Mucosa of rectum (tissue), 2 donors: Measurements from ENCODE around the gene ATP5F1C.
A peak's percentile ranks its signal among the peaks of the same experiment; 100 is the strongest.

Experiments used
- H3K27ac ChIP-seq, 2 donors: one replicate each; pipeline ENCODE4 v1.7.0; 2013; ENCODE audit warnings: inconsistent platforms in 2 of 2, low read depth in 2 of 2, low read length in 2 of 2
- H3K27me3 ChIP-seq, 2 donors: one replicate each; pipeline ENCODE4 v1.7.0; 2013; ENCODE audit warnings: low read length in 2 of 2; ENCODE audit not compliant: control insufficient read depth in 2 of 2, insufficient read depth in 2 of 2
- H3K36me3 ChIP-seq, 2 donors: one replicate each; pipeline ENCODE4 v1.7.0; 2013; ENCODE audit warnings: low read length in 2 of 2; ENCODE audit not compliant: control insufficient read depth in 2 of 2, insufficient read depth in 2 of 2
- H3K4me1 ChIP-seq, 2 donors: one replicate each; pipeline ENCODE4 v1.7.0; 2013; ENCODE audit warnings: low read length in 2 of 2, mild to moderate bottlenecking in 1 of 2; ENCODE audit not compliant: control insufficient read depth in 2 of 2, insufficient read depth in 2 of 2
- H3K4me3 ChIP-seq, 2 donors: one replicate each; pipeline ENCODE4 v1.7.0; 2013; ENCODE audit warnings: low read length in 2 of 2
- H3K9ac ChIP-seq, 2 donors: one replicate each; pipeline ENCODE4 v1.7.0; 2013; ENCODE audit warnings: low read length in 2 of 2, low read depth in 1 of 2, mild to moderate bottlenecking in 1 of 2
- H3K9me3 ChIP-seq, 2 donors: one replicate each; pipeline ENCODE4 v1.7.0; 2013; ENCODE audit warnings: low read length in 2 of 2; ENCODE audit not compliant: control insufficient read depth in 2 of 2
- donor health status: healthy.
- donor health status: Normal muscosa, but diverticular disease.

ATP5F1C gene

DNA sequence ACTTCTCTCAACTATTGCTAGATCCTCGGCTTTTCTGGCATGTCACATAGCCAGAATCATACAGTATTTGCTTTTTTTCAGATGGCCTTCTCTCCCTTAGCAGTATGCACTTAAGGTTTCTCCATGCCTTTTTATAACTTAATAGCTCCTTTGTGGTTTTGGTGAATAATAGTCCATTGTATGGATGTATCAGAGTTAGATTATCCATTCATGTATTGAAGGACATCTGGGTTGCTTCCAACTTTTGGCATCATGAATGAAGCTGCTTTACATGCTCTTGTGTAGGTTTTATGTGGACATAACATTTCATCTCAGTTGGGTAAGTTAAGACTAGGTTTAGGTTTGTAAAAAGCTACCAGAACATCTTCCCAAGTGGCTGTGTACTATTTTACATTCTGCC, 4.6 kb downstream of the ATP5F1C start:
- Histone ChIP-seq H3K9me3 (no peaks in the 10 kb centered on the region), H3K36me3 (peaks cover 9 to 12% of the 10 kb centered on the region in 2 donors), H3K9ac (peak overlapping the region in 1 of 2 donors; percentile 1), H3K27me3 (no peaks in the 10 kb centered on the region), H3K4me1 (peaks cover 10 to 14% of the 10 kb centered on the region in 2 donors), H3K27ac (no peak overlapping the region), H3K4me3 (no peak overlapping the region)

DNA sequence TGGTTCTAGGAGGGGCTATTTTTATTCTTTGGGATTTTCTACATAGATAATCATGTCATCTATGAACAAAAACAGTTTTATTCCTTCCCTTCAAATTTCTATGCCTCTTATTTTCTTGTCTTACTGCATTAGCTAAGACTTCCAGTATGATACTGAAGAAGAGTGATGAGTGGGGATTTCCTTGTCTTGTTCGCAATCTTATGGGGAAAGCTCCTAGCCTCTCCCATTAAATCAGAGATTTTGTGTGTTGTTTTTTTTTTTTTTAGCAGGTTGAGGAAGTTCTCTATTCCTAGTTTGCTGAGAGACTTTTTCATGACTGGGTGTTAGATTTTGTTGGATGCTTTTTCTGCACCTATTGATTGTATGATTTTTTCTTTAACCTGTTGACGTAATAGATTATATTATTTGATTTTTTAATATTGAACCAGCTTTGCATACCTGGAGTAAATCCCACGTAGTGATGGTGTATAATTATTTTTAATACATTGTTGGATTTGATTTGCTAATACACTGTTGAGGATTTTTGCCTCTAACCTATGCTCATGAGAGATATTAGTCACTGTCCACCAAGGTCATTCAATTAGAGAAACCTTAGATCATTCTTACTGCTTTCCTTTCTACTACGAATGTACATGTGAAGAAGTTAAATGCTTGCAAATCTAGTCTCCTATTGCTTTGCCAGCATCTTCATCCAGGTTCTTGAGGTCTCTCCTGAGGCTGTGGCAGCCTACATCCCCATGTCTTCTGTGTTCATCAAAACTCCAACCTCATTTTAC, 6.5 kb downstream of the ATP5F1C start:
- Histone ChIP-seq H3K4me3 (no peak overlapping the region), H3K27me3 (no peaks in the 10 kb centered on the region), H3K9ac (no peak overlapping the region), H3K4me1 (peaks cover 6 to 12% of the 10 kb centered on the region in 2 donors), H3K27ac (no peak overlapping the region), H3K36me3 (peaks cover 15 to 22% of the 10 kb centered on the region in 2 donors), H3K9me3 (no peaks in the 10 kb centered on the region)

DNA sequence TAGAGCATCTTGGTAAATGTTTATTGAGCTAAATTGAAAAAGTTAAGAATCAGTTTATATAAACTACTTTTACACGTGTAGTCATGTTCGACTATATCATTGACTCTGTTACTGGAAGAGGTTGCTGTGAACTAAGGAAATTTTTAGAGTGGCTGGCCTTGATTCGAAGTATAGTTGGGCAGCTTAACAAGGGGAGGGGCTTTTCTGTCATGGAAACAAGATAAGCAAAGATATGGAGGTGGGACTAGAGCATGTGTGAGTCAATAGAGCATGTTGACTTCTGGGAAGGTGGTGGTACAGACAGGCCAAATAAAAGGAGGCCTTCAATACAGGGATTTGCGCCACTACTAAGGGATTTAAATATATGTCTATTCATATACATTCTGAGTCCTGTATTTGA, 7.6 kb downstream of the ATP5F1C start:
- Histone ChIP-seq H3K4me3 (no peak overlapping the region), H3K27me3 (no peaks in the 10 kb centered on the region), H3K36me3 (peaks cover 23 to 31% of the 10 kb centered on the region in 2 donors), H3K9me3 (no peaks in the 10 kb centered on the region), H3K27ac (no peak overlapping the region), H3K9ac (no peak overlapping the region), H3K4me1 (peaks cover 0 to 9% of the 10 kb centered on the region in 2 donors)

DNA sequence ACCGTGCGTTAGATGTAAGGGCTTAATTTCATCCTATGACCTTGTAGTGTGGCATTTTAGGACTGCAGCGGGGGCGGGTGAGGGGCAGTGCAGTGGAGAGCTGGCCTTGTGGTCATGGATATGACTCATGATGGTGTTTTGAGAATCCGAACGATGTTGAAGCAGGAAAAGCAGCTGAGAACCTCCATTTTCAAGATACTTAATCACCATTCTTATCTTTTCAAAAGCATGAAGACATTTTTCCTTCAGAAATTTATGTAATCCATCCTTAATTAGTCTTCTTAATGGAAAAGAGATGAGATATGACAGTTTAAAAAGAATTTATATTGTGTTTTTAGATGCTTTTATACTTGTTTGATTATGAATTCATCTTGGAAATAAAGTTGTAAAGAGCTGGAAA, 9.6 kb downstream of the ATP5F1C start:
- H3K36me3 ChIP-seq: peaks cover 42 to 47% of the 10 kb centered on the region in 2 donors
- no peak overlapping the region for H3K9ac ChIP-seq
- no peaks in the 10 kb centered on the region for H3K4me1 ChIP-seq
- no peaks in the 10 kb centered on the region for H3K27me3 ChIP-seq
- no peaks in the 10 kb centered on the region for H3K9me3 ChIP-seq
- no peak overlapping the region for H3K4me3 ChIP-seq
- H3K27ac ChIP-seq: no peak overlapping the region

DNA sequence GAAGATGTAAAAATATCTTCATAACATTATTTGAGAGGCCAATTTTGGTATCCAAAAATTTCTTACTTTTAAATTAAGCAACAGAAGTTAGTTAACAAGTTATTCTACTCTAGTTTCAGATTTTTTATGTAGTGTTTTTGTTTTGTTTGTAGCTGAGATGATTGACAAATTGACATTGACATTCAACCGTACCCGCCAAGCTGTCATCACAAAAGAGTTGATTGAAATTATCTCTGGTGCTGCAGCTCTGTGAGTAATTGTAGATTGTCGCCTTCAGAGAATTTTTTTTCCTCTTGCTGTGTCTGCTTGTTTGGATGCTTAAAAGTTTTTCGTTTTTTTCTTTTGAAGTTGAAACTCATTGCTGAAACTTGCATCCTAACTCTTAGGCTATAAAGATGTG, 14.6 kb downstream of the ATP5F1C start:
- Histone ChIP-seq H3K27me3 (no peaks in the 10 kb centered on the region), H3K4me3 (no peak overlapping the region), H3K4me1 (no peaks in the 10 kb centered on the region), H3K27ac (no peak overlapping the region), H3K9ac (no peak overlapping the region), H3K9me3 (no peaks in the 10 kb centered on the region), H3K36me3 (peaks cover 70 to 76% of the 10 kb centered on the region in 2 donors)

DNA sequence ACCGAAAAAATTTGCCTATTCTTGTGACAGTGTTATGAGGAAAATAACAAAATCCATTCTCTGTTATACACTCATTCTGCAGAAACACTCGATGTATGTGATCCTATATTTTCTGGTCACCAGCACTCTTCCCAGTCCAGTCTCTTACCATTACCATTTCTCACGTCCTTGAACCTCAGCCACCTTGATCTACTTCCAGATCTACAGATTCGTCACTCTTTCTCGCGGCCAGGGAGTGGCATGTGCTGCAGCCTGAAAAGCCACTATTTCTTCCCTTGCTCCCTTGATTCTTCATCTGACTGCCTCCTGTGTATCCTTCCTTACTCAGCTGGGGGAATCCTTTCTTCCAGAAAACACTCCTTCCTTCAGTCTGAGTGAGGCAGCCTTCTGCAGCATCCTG, 16.2 kb downstream of the ATP5F1C start:
- Histone ChIP-seq H3K9ac (no peak overlapping the region), H3K27me3 (no peaks in the 10 kb centered on the region), H3K9me3 (no peaks in the 10 kb centered on the region), H3K4me1 (no peaks in the 10 kb centered on the region), H3K27ac (no peak overlapping the region), H3K36me3 (peaks cover 71 to 73% of the 10 kb centered on the region in 2 donors), H3K4me3 (no peak overlapping the region)

DNA sequence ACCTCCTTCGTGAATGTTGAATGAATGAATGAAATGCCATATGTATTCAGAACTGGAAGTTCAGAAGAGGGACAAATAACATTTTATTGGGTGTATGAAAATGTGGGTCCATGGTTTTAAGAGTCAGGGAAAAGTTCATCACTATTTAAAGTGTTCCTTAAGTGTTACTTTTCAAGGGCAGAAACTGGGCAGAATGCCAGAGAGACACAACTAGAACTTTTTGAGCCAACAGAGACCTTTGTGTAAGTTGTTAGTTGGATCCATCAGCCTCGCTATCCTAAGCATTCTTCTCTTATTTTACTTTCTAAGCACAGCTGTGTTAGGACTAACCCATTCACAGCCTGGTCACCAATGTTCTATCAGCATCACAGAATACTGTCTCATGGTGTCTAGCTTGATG, 16.8 kb downstream of the ATP5F1C start:
- no peak overlapping the region for H3K4me3 ChIP-seq
- peaks cover 66 to 68% of the 10 kb centered on the region in 2 donors for H3K36me3 ChIP-seq
- no peaks in the 10 kb centered on the region for H3K4me1 ChIP-seq
- no peaks in the 10 kb centered on the region for H3K27me3 ChIP-seq
- H3K27ac ChIP-seq: no peak overlapping the region
- H3K9ac ChIP-seq: no peak overlapping the region
- H3K9me3 ChIP-seq: no peaks in the 10 kb centered on the region

DNA sequence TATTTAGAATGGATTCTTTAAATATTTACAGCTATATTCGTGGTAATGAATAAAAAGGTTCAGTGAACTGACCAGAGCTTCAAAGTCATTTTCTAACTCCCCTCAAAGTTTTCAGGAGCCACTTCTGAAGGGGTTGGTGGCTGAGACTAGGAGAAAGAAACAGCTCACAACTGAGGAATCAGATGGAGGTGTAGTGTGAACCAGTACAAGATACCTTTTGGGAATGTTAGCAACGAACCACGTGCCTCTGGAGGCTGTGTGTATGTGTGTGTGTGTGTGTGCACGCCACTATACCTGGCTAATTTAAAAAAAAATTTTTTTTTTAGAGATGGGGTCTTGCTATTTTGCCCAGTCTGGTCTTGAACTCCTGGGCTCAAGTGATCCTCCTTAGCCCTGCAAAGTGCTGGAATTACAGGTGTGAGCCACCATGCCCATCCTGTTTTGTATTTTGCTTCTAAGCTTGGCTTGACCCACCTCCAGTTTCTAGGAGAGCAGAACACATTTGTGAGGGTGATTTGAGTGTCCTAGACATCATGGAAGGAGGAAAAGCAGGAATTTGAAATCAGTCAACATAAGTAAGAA, 20.8 kb downstream of the ATP5F1C start:
- no peak overlapping the region for H3K9ac ChIP-seq
- H3K4me1 ChIP-seq: peaks cover 2 to 8% of the 10 kb centered on the region in 2 donors
- H3K27me3 ChIP-seq: no peaks in the 10 kb centered on the region
- H3K9me3 ChIP-seq: no peaks in the 10 kb centered on the region
- peaks cover 29 to 31% of the 10 kb centered on the region in 2 donors for H3K36me3 ChIP-seq
- no peak overlapping the region for H3K27ac ChIP-seq
- no peak overlapping the region for H3K4me3 ChIP-seq

DNA sequence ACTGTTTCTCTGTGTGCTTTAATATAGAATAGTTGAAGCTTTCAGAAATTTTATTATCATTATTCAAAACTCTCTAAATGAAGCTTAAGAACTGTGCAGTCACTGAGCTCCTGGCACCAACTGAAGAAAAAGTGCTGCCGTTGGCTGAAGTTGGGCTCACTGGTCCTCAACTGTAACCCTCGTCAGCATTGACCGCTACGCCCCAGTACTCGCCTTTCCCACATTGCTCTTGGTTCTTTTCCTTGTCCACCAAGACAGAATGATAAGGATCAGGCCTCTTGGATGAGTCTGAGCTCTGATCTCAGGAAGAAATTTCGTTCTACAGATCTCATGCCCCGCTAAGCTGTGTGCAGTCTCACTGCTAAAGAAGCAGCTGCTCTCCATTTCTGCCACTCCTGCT, 22.5 kb downstream of the ATP5F1C start:
- H3K9me3 ChIP-seq: no peaks in the 10 kb centered on the region
- H3K9ac ChIP-seq: no peak overlapping the region
- peaks cover 2 to 8% of the 10 kb centered on the region in 2 donors for H3K4me1 ChIP-seq

DNA sequence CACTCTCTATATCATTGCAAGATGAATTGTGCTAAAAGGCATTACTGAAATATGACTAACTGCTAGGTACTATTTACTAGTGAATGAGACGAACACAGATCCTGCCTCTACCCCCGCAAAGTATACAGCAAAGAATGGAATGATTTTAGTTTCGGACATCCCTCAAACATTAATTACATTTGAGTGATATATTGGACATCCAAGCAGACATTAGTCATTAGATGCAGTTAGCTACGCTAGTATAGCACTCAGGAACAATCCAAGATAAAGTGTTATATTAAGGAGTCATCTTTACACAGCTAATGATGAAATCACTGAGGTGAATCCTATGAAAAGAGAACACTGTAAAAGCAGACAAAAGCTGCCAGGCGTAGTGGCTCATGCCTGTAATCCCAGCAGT, 23.0 kb downstream of the ATP5F1C start:
- no peaks in the 10 kb centered on the region for H3K27me3 ChIP-seq
- H3K4me3 ChIP-seq: no peak overlapping the region
- H3K9me3 ChIP-seq: no peaks in the 10 kb centered on the region
- peaks cover 14% of the 10 kb centered on the region in 2 donors for H3K36me3 ChIP-seq
- peaks cover 2 to 8% of the 10 kb centered on the region in 2 donors for H3K4me1 ChIP-seq
- H3K27ac ChIP-seq: no peak overlapping the region
- H3K9ac ChIP-seq: no peak overlapping the region

More for the DNA sequence above, 22.5 kb downstream of the ATP5F1C start:
- H3K27me3 ChIP-seq: no peaks in the 10 kb centered on the region
- peaks cover 14 to 16% of the 10 kb centered on the region in 2 donors for H3K36me3 ChIP-seq
- H3K27ac ChIP-seq: no peak overlapping the region
- no peak overlapping the region for H3K4me3 ChIP-seq
